T-helper 1 cell treated with Interleukin-12 subunit alpha and Interleukin-12 subunit beta and Interleukin-4 antibody, amounts not matched to agents 30 μg/mL and 1 μg/mL, for 36 hours (primary cell): ENCODE measurements around the gene IKZF1.

ENCODE experiments used
- H3K27ac Mint-ChIP-seq: one replicate; pipeline ENCODE4 v1.8.0; 2021; ENCODE audit warnings: mild to moderate bottlenecking, mixed read lengths
- H3K27me3 Mint-ChIP-seq: one replicate; pipeline ENCODE4 v1.8.0; 2021; ENCODE audit warnings: low read depth, mixed read lengths
- H3K36me3 Mint-ChIP-seq: one replicate; pipeline ENCODE4 v1.8.0; 2021; ENCODE audit warnings: low read depth, mixed read lengths
- H3K4me1 Mint-ChIP-seq: one replicate; pipeline ENCODE4 v1.8.0; 2021; ENCODE audit warnings: low read depth, mixed read lengths
- H3K4me3 Mint-ChIP-seq: one replicate; pipeline ENCODE4 v1.8.0; 2021; ENCODE audit warnings: mild to moderate bottlenecking, moderate library complexity, mixed read lengths
- H3K9me3 Mint-ChIP-seq: one replicate; pipeline ENCODE4 v1.8.0; 2021; ENCODE audit warnings: mixed read lengths

Gene IKZF1

DNA sequence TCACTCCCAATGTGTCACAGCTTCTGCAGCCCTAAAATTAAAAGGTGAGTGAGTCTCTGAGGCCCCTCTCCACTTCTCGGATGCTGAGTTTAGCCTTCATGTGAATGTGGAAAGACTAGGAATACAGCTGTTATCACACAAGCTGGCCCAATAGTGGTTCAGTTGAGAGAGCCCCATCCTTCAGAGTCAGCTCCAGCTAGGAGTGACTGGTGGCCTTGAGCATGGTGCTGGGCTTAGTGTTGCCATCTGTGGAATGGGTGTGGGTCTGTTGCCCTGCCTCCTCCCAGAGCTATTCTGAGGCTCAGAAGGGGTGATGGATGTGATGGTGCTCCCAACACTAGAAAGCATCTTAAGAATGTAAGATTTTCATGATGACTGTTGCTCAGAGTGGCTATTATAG lies 89.8 kb downstream of the IKZF1 start:
- Mint-ChIP-seq H3K27ac (peak overlapping the region; percentile 95), H3K9me3 (no peaks in the 10 kb centered on the region), H3K27me3 (no peaks in the 10 kb centered on the region), H3K4me3 (peak overlapping the region; percentile 84), H3K4me1 (peaks cover 81% of the 10 kb centered on the region), H3K36me3 (peaks cover 71% of the 10 kb centered on the region)

DNA sequence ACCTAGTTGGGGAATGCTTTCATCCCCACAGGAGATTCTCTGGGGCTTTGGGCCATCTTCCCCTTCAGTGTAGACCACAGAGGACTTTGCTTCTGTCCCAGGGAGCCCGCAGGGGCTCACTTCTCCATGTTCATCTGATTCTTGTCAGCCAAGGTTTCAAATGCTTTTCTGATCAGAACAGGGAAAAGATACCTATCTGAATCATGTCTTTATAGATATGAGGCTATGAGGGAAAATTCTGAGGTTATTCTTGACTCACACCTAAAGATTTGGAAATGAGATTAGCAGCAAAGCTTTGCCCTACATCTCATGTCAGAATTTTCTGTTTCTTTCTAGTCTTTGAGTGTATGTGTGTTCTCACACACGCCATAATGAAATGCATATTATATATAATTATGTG lies 92.3 kb downstream of the IKZF1 start:
- Mint-ChIP-seq H3K36me3 (peaks cover 71% of the 10 kb centered on the region), H3K4me3 (peak overlapping the region; percentile 66), H3K4me1 (peaks cover 70% of the 10 kb centered on the region), H3K27me3 (no peaks in the 10 kb centered on the region), H3K9me3 (no peaks in the 10 kb centered on the region), H3K27ac (peak overlapping the region; percentile 90)

DNA sequence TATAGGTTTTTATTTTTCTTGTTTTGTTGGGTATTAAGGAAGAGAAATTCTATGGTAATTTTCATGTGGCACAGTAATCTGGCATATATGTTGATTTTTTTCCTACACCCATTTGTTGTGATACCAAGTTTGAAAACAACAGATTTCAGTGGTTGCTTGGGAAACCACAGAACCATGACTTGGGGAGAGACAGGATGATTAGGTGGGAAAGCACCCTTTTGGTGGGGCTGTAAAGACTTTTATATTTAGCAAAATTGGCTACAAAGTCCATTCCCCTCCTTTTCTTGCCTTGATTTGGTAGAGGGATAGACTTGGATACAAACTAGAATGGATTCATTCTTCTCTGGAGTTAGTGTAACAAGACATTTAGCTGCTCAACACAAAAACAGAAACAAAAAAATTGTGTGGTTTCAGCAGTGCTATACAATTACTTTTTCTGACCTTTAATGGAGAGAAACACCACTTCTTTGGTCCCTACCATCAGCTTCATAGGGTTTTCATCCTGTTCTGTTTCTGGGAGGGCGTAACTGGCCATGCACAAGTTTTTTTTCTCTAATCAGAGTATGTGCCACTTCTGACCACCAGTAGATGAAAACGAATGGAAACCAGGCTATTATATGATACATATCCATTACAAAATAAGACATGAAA lies 92.9 kb downstream of the IKZF1 start:
- Mint-ChIP-seq H3K9me3 (no peaks in the 10 kb centered on the region), H3K27ac (peak overlapping the region; percentile 92), H3K4me3 (peak overlapping the region; percentile 66), H3K27me3 (no peaks in the 10 kb centered on the region), H3K4me1 (peaks cover 69% of the 10 kb centered on the region), H3K36me3 (peaks cover 71% of the 10 kb centered on the region)

DNA sequence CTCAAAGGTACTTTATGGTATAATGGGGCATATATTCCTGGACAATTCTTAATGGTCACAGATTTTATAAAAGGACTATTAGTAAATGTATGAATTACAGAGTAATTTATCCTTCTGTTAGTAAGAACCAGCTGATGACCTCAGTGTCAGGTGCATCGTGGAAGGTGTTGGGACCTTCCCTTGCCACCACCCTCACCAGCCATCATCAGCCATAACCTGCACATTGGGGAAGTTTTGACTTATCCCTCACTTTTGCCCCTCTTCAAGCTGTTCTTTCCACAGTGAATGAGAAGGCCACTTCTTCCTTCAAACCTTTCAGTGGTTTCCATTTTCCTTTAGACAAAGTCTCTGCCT lies 93.4 kb downstream of the IKZF1 start:
- Mint-ChIP-seq H3K27me3 (no peaks in the 10 kb centered on the region), H3K36me3 (peaks cover 70% of the 10 kb centered on the region), H3K4me1 (peaks cover 68% of the 10 kb centered on the region), H3K27ac (peak overlapping the region; percentile 92), H3K9me3 (no peaks in the 10 kb centered on the region), H3K4me3 (peak overlapping the region; percentile 57)

DNA sequence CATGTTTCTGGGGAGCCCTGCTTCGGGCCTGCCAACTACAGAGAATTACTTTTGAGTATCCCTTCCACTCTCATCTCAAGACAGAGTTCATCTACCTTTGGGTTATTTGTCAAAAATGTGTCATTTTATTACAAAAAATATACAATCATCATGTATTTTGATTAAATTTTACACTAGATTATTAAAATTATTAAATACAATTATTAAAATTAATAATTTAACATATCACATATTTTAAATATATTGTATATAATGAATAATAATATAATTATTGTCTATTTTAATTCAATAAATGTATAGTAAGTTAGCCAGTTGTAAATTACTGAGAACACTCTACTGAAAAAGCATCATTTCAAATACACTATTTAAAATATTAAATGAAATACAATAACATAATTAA lies 94.7 kb downstream of the IKZF1 start:
- Mint-ChIP-seq H3K9me3 (no peaks in the 10 kb centered on the region), H3K36me3 (peaks cover 70% of the 10 kb centered on the region), H3K27me3 (no peaks in the 10 kb centered on the region), H3K27ac (peak overlapping the region; percentile 45), H3K4me1 (peaks cover 66% of the 10 kb centered on the region), H3K4me3 (no peak overlapping the region)

DNA sequence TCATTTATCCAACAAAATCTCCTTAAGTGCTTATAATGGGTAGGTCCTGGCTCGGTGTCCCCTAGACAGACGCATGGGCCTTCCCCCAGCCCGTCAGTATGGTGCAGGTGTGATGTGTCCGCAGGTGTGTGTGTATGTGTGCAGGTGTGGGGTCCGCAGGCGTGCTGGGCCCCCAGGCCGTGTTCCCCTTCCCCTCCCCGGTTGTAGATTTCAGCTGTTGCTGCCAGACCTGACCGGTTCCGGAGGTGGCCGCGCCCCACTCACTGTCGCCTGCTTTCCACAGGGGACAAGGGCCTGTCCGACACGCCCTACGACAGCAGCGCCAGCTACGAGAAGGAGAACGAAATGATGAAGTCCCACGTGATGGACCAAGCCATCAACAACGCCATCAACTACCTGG lies 95.1 kb downstream of the IKZF1 start:
- Mint-ChIP-seq H3K27ac (peak overlapping the region; percentile 31), H3K4me1 (peaks cover 66% of the 10 kb centered on the region), H3K27me3 (no peaks in the 10 kb centered on the region), H3K9me3 (no peaks in the 10 kb centered on the region), H3K4me3 (no peak overlapping the region), H3K36me3 (peaks cover 73% of the 10 kb centered on the region)

DNA sequence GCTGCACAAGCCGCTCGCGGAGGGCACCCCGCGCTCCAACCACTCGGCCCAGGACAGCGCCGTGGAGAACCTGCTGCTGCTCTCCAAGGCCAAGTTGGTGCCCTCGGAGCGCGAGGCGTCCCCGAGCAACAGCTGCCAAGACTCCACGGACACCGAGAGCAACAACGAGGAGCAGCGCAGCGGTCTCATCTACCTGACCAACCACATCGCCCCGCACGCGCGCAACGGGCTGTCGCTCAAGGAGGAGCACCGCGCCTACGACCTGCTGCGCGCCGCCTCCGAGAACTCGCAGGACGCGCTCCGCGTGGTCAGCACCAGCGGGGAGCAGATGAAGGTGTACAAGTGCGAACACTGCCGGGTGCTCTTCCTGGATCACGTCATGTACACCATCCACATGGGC lies 95.6 kb downstream of the IKZF1 start:
- H3K27ac Mint-ChIP-seq = no peak overlapping the region
- H3K36me3 Mint-ChIP-seq = peaks cover 74% of the 10 kb centered on the region
- H3K9me3 Mint-ChIP-seq = no peaks in the 10 kb centered on the region
- H3K4me1 Mint-ChIP-seq = peaks cover 64% of the 10 kb centered on the region
- no peaks in the 10 kb centered on the region for H3K27me3 Mint-ChIP-seq
- no peak overlapping the region for H3K4me3 Mint-ChIP-seq

DNA sequence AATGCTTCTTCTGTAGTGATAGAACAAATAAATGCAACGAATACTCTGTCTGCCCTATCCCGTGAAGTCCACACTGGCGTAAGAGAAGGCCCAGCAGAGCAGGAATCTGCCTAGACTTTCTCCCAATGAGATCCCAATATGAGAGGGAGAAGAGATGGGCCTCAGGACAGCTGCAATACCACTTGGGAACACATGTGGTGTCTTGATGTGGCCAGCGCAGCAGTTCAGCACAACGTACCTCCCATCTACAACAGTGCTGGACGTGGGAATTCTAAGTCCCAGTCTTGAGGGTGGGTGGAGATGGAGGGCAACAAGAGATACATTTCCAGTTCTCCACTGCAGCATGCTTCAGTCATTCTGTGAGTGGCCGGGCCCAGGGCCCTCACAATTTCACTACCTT lies 99.9 kb downstream of the IKZF1 start:
- Mint-ChIP-seq H3K36me3 (peaks cover 75% of the 10 kb centered on the region), H3K27ac (peak overlapping the region; percentile 17), H3K4me3 (no peak overlapping the region), H3K4me1 (peaks cover 69% of the 10 kb centered on the region), H3K27me3 (no peaks in the 10 kb centered on the region), H3K9me3 (no peaks in the 10 kb centered on the region)

DNA sequence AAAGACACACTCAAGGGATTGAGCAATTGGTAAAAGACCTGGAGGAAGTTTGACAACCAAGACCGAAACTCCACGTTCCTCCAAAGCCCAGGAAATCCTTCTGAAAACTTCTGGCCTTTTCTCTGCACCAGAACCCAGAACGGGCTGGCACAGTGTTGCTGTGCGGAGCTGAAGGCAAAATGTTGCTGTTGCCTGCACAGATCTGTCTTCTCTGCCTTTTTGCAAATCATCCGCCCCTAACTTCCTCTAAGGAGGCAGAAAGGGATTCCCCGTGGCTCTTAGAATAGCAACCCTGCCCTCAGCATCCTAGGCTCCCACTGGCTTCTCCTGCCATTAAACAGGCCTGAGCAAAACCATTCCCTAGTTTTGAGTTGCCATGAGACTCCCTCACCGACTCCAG lies 100.7 kb downstream of the IKZF1 start:
- Mint-ChIP-seq H3K9me3 (no peaks in the 10 kb centered on the region), H3K36me3 (peaks cover 70% of the 10 kb centered on the region), H3K4me1 (peaks cover 74% of the 10 kb centered on the region), H3K27ac (peak overlapping the region; percentile 58), H3K4me3 (no peak overlapping the region), H3K27me3 (no peaks in the 10 kb centered on the region)

DNA sequence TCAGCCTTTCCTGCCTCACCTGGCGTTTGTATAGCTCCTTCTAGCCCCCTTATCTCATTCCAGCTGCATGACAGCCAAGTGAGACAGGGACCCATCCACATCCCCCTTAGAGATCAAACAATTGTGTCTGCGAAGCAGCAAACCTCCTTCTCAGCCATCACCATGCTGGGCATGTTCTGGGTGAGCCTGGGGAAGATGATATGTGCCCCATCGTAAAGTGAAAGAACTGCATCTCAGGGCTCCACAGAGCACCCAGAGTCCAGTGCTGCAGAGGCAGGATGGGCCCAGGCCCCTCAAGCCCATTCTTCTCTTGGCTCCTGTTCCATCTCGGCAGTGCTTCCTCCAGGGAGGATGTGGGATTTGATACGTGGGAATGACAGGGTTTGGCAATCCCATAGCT lies 102.4 kb downstream of the IKZF1 start:
- Mint-ChIP-seq H3K9me3 (no peaks in the 10 kb centered on the region), H3K36me3 (peaks cover 56% of the 10 kb centered on the region), H3K27me3 (no peaks in the 10 kb centered on the region), H3K27ac (peak overlapping the region; percentile 32), H3K4me1 (peaks cover 68% of the 10 kb centered on the region), H3K4me3 (no peak overlapping the region)

DNA sequence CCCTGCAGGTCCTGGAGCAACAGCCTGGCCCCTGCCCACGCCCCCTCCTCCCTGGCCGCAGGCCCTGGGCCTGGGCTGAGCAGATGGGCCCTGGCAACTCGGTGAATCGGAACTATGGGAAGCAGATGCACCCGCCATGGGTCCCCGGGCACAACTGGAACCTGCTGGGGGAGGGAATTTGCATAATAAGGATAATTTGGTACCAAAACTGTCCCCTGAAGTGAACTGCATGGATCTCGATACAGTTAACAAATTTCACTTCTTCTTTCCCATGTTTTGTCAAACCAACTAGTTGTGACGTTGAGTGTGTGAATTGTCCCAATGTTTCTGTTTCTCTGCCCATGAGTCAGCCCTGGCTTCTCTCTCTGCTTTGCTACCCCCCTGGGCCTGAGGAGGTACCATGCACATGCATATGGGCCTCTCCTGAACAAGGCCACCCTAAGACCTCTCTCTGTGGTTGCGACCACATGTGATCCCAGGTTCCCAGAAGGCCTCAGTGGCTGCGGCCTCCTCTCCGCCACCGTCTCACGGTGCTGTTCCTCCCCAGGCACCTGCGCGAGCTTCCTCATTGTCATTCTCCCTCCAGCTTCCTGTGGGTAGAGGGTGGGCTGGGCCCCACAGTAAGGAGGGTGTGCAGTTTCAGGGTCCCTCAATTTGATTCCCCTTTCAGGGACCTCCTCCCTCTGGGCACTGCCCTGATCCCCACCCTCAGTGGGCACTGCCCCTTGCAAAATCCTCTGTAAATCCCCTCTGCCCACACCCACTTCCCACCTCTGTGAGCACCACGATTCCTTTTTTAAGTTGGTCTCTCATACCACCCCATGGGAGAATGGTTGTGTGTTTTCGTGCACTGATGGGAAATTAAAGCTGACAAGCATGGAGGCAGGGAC lies 105.6 kb downstream of the IKZF1 start:
- peaks cover 31% of the 10 kb centered on the region for H3K36me3 Mint-ChIP-seq
- H3K27me3 Mint-ChIP-seq = no peaks in the 10 kb centered on the region
- no peak overlapping the region for H3K4me3 Mint-ChIP-seq
- H3K27ac Mint-ChIP-seq = peak overlapping the region; percentile 47
- peaks cover 50% of the 10 kb centered on the region for H3K4me1 Mint-ChIP-seq
- no peaks in the 10 kb centered on the region for H3K9me3 Mint-ChIP-seq

DNA sequence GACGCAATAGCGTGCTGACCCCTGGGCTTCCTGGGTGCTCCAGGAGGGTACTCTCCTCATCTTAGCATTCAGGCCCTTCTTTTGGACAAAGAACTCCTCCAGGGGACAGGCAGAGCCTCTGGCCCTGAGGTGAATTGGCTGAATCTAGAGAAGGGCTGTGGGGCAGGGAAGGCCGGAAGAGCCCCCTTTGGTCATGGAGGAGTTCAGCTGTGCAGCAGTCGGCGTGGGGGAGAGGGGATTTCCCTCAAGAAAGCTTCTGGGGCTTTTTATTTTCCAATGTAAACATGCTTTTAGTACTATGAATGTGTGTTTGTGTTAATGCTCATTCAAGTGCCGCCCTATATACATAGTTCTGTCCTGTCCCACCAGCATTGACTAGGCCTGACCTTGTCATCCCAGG lies 106.8 kb downstream of the IKZF1 start:
- H3K27ac Mint-ChIP-seq = peak overlapping the region; percentile 23

DNA sequence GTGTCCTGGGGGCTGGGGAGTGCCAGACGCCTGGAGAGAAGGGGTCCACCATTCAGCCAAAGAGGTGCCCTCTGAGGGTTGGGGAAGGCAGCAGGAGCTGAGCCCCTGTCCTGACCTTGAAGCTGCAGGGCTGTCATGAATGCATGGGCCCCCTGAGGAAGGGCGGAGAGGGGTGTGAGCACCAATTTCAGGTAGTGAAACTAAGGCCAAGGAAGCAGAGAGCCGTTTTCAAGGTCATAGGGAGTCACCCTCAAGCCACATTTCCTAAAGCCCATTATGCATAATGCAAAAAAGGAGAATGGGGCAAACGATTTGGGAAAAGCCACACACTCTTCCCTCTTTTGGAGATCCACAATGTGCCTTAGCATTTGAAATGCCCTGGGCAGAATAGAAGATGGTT lies 108.5 kb downstream of the IKZF1 start:
- no peaks in the 10 kb centered on the region for H3K9me3 Mint-ChIP-seq
- no peak overlapping the region for H3K4me3 Mint-ChIP-seq
- H3K27me3 Mint-ChIP-seq = no peaks in the 10 kb centered on the region
- peaks cover 52% of the 10 kb centered on the region for H3K4me1 Mint-ChIP-seq
- H3K27ac Mint-ChIP-seq = no peak overlapping the region
- H3K36me3 Mint-ChIP-seq = peaks cover 21% of the 10 kb centered on the region

More for the DNA sequence above, 106.8 kb downstream of the IKZF1 start:
- Mint-ChIP-seq H3K9me3 (no peaks in the 10 kb centered on the region), H3K4me1 (peaks cover 50% of the 10 kb centered on the region), H3K27me3 (no peaks in the 10 kb centered on the region), H3K36me3 (peaks cover 28% of the 10 kb centered on the region), H3K4me3 (peak overlapping the region; percentile 10)

DNA sequence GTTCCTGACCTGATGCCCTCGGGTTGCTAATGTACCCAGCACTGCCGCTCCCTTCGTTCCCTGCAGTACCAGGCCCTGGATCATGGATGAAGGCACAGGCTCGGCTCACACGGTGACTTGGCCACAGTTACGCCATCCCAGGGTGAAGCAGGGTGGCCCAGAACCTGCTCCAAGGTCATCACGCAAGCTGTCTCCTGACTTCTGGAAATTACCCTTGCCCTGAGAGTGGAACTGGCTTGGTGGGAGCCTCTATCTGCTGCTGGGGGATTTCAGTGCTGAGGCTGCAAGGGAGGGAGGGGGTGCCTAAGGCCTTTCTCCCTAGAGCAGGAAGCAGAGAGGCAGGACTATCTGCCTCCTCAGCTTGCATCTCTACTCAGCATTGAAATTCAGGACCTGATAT lies 109.0 kb downstream of the IKZF1 start:
- H3K4me3 Mint-ChIP-seq = no peak overlapping the region
- H3K4me1 Mint-ChIP-seq = peaks cover 48% of the 10 kb centered on the region
- H3K9me3 Mint-ChIP-seq = no peaks in the 10 kb centered on the region
- peaks cover 18% of the 10 kb centered on the region for H3K36me3 Mint-ChIP-seq
- H3K27me3 Mint-ChIP-seq = no peaks in the 10 kb centered on the region
- no peak overlapping the region for H3K27ac Mint-ChIP-seq

DNA sequence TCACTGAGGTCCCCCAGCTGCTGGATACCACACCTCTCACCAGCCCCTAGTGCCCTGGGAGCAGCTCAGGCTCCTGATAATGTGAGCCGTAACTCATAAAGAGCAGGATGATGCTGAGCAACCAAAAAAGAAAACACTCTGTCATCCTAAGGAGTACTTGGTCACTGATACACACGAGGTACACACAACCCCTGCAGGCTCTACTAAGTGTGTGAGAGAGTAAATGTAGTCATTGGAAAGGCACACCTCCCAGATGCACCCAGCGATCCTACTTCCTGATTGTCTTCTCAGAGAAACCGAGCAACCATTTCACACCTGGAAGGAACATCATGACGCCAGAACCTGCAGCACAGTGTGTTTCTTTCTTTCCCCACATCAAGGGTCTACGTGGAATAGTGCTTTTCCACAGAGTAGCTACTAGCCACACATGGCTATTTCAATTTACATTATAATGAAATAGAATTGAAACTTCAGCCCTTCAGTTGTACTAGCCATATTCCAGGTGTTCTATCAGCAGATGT lies 111.4 kb downstream of the IKZF1 start:
- Mint-ChIP-seq H3K9me3 (no peaks in the 10 kb centered on the region), H3K27me3 (no peaks in the 10 kb centered on the region), H3K27ac (peak overlapping the region; percentile 49), H3K4me3 (peak overlapping the region; percentile 26), H3K4me1 (peaks cover 32% of the 10 kb centered on the region), H3K36me3 (peaks cover 11% of the 10 kb centered on the region)
